SK-N-MC (cell line): ENCODE measurements around the gene PRKD1.

Experiments
- EZH2 ChIP-seq: fragments of 200-600 bp; sonication (generic); IDR thresholded peaks from one replicate; pipeline ENCODE4 v1.6.1; 2017; ENCODE audit warnings: antibody characterized with exemption
- POLR2AphosphoS5 ChIP-seq: IDR thresholded peaks from 2 replicates; pipeline ENCODE4 v1.6.1; 2012; ENCODE audit warnings: mild to moderate bottlenecking, low read depth, low read length, borderline replicate concordance

GRCh38 chr14:29861996-29862395, 65.7 kb downstream of the PRKD1 start:
- TF ChIP-seq POLR2AphosphoS5 = no peak
- no peak for TF ChIP-seq EZH2
